DOHH2 (cell line): Measurements from ENCODE around the gene SEPSECS.

Source experiments
- H3F3A ChIP-seq: fragments of 200-600 bp; sonication (generic), shearing (Covaris generic); 2 replicates; pipeline ENCODE4 v1.6.0; 2016; ENCODE audit warnings: antibody characterized with exemption, mild to moderate bottlenecking; ENCODE audit not compliant: control insufficient read depth, insufficient read depth
- H3K27ac ChIP-seq: fragments of 200-600 bp; sonication (generic); 2 replicates; pipeline ENCODE4 v1.5.1; 2014; ENCODE audit warnings: low read depth, mild to moderate bottlenecking, low read length, moderate library complexity
- H3K27me3 ChIP-seq: fragments of 200-600 bp; sonication (generic); 2 replicates; pipeline ENCODE4 v1.6.1; 2014; ENCODE audit warnings: mild to moderate bottlenecking, low read length, mixed read lengths; ENCODE audit not compliant: control insufficient read depth
- H3K36me3 ChIP-seq: fragments of 200-600 bp; sonication (generic); 2 replicates; pipeline ENCODE4 v1.6.1; 2014; ENCODE audit warnings: mild to moderate bottlenecking, low read length, moderate library complexity, mixed read lengths; ENCODE audit not compliant: control insufficient read depth
- H3K4me1 ChIP-seq: fragments of 200-600 bp; sonication (generic); 2 replicates; pipeline ENCODE4 v1.6.1; 2014; ENCODE audit warnings: mild to moderate bottlenecking, low read length, mixed read lengths; ENCODE audit not compliant: control insufficient read depth
- H3K4me2 ChIP-seq: fragments of 200-600 bp; sonication (generic); 2 replicates; pipeline ENCODE4 v1.6.0; 2014; ENCODE audit warnings: mild to moderate bottlenecking, low read length, moderate library complexity
- H3K4me3 ChIP-seq: fragments of 200-600 bp; sonication (generic); 2 replicates; pipeline ENCODE4 v1.5.1; 2014; ENCODE audit warnings: mild to moderate bottlenecking, low read length, mixed read lengths
- H3K79me2 ChIP-seq: fragments of 200-600 bp; sonication (generic); 2 replicates; pipeline ENCODE4 v1.6.1; 2014; ENCODE audit warnings: mild to moderate bottlenecking, low read length, mixed read lengths; ENCODE audit not compliant: control insufficient read depth
- H3K9me2 ChIP-seq: fragments of 200-600 bp; sonication (generic); replicated peaks from 2 replicates; pipeline ENCODE4 v1.6.1; 2014; ENCODE audit warnings: mild to moderate bottlenecking, low read length, mixed read lengths; ENCODE audit not compliant: control insufficient read depth
- H3K9me3 ChIP-seq: fragments of 200-600 bp; sonication (generic); 2 replicates; pipeline ENCODE4 v1.6.1; 2014; ENCODE audit warnings: antibody characterized with exemption, low read length, mixed read lengths; ENCODE audit not compliant: control insufficient read depth, insufficient read depth
- H4K20me1 ChIP-seq: fragments of 200-600 bp; sonication (generic); 2 replicates; pipeline ENCODE4 v1.6.0; 2014; ENCODE audit warnings: low read depth, mild to moderate bottlenecking, antibody characterized with exemption, low read length, moderate library complexity; ENCODE audit not compliant: control insufficient read depth, insufficient read depth
- EZH2phosphoT487 ChIP-seq: fragments of 200-600 bp; sonication (generic); IDR thresholded peaks from 2 replicates; pipeline ENCODE4 v1.6.1; 2017; ENCODE audit warnings: borderline replicate concordance, mild to moderate bottlenecking, antibody characterized with exemption, low read length, moderate library complexity, mixed read lengths
- TF ChIP-seq, protein P1 (sequence below): fragments of 200-600 bp; sonication (generic); IDR thresholded peaks from one replicate; pipeline ENCODE4 v1.5.1; 2014; ENCODE audit warnings: antibody characterized with exemption, mild to moderate bottlenecking, low read depth, low read length; ENCODE audit not compliant: poor library complexity, severe bottlenecking

The SEPSECS gene

DNA sequence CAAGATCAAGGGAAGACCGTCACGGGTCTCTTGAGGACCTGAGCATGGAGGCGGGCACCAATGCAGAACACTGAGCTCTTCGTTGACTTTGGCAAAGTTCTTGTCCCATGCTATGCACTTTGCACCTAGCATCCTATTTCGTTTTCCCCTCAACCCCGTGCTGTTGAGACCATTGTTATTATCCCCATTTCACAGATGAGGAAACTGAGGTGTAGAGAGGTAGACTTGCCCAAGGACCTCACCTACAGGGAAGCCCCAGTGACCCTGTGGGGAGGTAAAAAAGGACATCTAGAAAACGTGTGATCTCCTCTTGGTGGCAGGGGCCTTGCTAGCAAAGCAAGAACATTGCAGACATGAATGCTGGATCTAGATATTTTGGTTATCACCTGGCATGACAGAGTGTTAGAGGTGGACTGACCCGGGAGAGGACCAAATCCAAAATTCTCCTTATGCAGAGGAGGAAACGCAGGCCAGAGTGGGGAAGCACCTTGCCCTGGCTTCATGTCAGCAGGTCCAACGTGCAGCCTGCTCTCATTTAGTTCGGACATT, 48.5 kb downstream of the SEPSECS start:
- no peaks in the 10 kb centered on the region for H3K79me2 ChIP-seq
- no peaks in the 10 kb centered on the region for H3K9me2 ChIP-seq
- no peaks in the 10 kb centered on the region for H3K4me1 ChIP-seq
- H3F3A ChIP-seq: no peaks in the 10 kb centered on the region
- H3K27ac ChIP-seq: no peak overlapping the region
- H4K20me1 ChIP-seq: no peaks in the 10 kb centered on the region
- peaks cover 4% of the 10 kb centered on the region for H3K27me3 ChIP-seq
- TF ChIP-seq, protein P1, sequence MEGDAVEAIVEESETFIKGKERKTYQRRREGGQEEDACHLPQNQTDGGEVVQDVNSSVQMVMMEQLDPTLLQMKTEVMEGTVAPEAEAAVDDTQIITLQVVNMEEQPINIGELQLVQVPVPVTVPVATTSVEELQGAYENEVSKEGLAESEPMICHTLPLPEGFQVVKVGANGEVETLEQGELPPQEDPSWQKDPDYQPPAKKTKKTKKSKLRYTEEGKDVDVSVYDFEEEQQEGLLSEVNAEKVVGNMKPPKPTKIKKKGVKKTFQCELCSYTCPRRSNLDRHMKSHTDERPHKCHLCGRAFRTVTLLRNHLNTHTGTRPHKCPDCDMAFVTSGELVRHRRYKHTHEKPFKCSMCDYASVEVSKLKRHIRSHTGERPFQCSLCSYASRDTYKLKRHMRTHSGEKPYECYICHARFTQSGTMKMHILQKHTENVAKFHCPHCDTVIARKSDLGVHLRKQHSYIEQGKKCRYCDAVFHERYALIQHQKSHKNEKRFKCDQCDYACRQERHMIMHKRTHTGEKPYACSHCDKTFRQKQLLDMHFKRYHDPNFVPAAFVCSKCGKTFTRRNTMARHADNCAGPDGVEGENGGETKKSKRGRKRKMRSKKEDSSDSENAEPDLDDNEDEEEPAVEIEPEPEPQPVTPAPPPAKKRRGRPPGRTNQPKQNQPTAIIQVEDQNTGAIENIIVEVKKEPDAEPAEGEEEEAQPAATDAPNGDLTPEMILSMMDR: no peak
- TF ChIP-seq EZH2phosphoT487: no peak
- no peaks in the 10 kb centered on the region for H3K9me3 ChIP-seq
- no peak overlapping the region for H3K4me3 ChIP-seq
- H3K36me3 ChIP-seq: no peaks in the 10 kb centered on the region
- no peak overlapping the region for H3K4me2 ChIP-seq

DNA sequence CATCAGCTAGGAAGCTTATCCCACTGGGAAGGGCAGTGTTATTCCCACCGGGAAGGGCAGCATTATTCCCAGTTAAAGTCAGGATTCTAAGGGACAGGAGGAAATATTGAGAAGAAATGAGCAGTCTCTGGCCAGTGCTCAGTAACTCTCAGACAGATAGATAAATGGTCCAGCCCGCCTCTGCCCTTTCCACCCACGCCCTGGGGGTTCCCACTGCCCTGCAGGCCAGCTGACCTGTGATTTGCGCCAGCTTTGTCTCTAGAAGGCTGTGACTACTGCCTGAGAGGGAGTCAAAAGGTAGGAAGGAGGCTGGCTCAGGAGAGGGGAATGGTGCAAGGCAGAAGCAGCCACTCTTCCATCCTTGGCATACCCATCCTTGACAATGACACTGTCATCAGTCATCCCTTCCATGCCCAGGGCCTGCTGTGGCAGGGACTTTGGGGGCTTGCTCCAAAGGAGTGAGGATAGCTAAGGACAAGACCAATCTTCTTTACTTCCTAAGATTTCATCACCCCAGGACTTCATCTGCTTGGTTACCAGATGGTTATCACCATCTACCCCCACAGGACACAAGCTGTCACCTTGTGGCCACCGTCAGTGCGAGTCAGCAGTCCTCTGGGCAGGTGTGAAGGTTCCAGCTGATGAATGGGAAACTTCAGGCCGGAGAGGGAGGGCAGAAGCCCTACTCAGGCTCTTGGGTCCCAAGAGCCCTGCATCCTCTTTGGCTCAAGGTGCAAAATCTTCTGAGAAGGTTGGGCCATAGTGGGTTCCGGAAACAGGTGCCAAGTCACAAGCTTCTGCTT, 49.5 kb downstream of the SEPSECS start:
- no peaks in the 10 kb centered on the region for H3K9me3 ChIP-seq
- no peaks in the 10 kb centered on the region for H3K79me2 ChIP-seq
- no peaks in the 10 kb centered on the region for H4K20me1 ChIP-seq
- no peaks in the 10 kb centered on the region for H3K36me3 ChIP-seq
- no peaks in the 10 kb centered on the region for H3K9me2 ChIP-seq
- H3K4me1 ChIP-seq: no peaks in the 10 kb centered on the region
- no peak for TF ChIP-seq EZH2phosphoT487
- TF ChIP-seq, protein P1: no peak
- no peaks in the 10 kb centered on the region for H3F3A ChIP-seq
- no peak overlapping the region for H3K4me3 ChIP-seq
- H3K27me3 ChIP-seq: peaks cover 4% of the 10 kb centered on the region
- H3K27ac ChIP-seq: no peak overlapping the region
- H3K4me2 ChIP-seq: no peak overlapping the region

DNA sequence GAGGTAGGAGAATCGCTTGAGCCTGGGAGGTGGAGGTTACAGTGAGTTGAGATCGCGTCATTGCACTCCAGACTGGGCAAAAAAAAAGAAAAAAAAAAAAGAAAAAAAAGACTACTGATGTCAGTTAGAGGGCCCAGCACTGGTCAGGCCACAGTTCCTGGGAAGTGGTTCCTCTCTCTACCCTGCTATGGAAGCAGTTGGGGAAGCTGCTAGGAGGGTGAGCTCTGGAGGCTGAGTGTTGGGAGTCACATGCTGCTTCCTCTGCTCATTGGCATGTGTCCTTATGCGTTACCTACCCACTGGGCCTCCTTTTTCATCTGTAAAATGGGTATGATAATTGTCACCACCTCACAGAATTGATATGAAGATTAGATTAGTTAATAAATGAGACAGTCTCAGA, 50.7 kb downstream of the SEPSECS start:
- H3K27ac ChIP-seq: no peak overlapping the region

More for the DNA sequence above, 50.7 kb downstream of the SEPSECS start:
- peaks cover 4% of the 10 kb centered on the region for H3K27me3 ChIP-seq
- H3F3A ChIP-seq: no peaks in the 10 kb centered on the region
- H3K9me3 ChIP-seq: no peaks in the 10 kb centered on the region
- H3K79me2 ChIP-seq: no peaks in the 10 kb centered on the region
- H3K4me3 ChIP-seq: no peak overlapping the region
- H3K36me3 ChIP-seq: no peaks in the 10 kb centered on the region
- H3K4me2 ChIP-seq: no peak overlapping the region
- no peaks in the 10 kb centered on the region for H3K4me1 ChIP-seq
- TF ChIP-seq, protein P1: no peak
- TF ChIP-seq EZH2phosphoT487: no peak
- no peaks in the 10 kb centered on the region for H3K9me2 ChIP-seq
- no peaks in the 10 kb centered on the region for H4K20me1 ChIP-seq
